Heart left ventricle (tissue), 16 donors: ENCODE results near the gene SYNDIG1. TPM values are rescaled to one million over a fixed set of nuclear protein-coding genes. Genes with fewer than 3 reads are reported as not detected.

ENCODE experiments used
- ATAC-seq, 4 donors: fragments of 200-7000 bp; cut with Tn5 transposase; one replicate each; pipeline ENCODE4 v1.9.1; 2020 to 2022; ENCODE audit warnings: moderate library complexity in 4 of 4, mild to moderate bottlenecking in 3 of 4, moderate number of reproducible peaks in 1 of 4
- DNase-seq, 5 donors: peaks; one replicate each; pipeline ENCODE4 v3.0.0-alpha.2; 2020
- H3K27ac ChIP-seq, 12 donors: fragments of 200-600 bp; sonication (generic) in 4 of 12; one replicate each; pipeline versions ENCODE4 v1.5.0 to v1.8.0; 2016 to 2022; ENCODE audit warnings: mild to moderate bottlenecking in 2 of 12
- H3K27me3 ChIP-seq, 9 donors: fragments of 200-600 bp; sonication (generic) in 2 of 9; one replicate each; pipeline versions ENCODE4 v1.5.1 to v1.8.0; 2016 to 2022; ENCODE audit warnings: mild to moderate bottlenecking in 3 of 9
- H3K36me3 ChIP-seq, 9 donors: fragments of 200-600 bp; sonication (generic) in 2 of 9; one replicate each; pipeline versions ENCODE4 v1.5.0 to v1.8.0; 2018 to 2022; ENCODE audit warnings: mild to moderate bottlenecking in 2 of 9
- H3K4me1 ChIP-seq, 12 donors: fragments of 200-600 bp; sonication (generic) in 4 of 12; one replicate each; pipeline versions ENCODE4 v1.5.0 to v1.8.0; 2016 to 2022; ENCODE audit warnings: mild to moderate bottlenecking in 3 of 12
- H3K4me3 ChIP-seq, 12 donors: fragments of 200-600 bp; sonication (generic) in 4 of 12; one replicate each; pipeline versions ENCODE4 v1.5.0 to v1.8.0; 2017 to 2022; ENCODE audit warnings: mild to moderate bottlenecking in 9 of 12, moderate library complexity in 4 of 12
- H3K9me3 ChIP-seq, 12 donors: fragments of 200-600 bp; sonication (generic) in 4 of 12; one replicate each; pipeline versions ENCODE4 v1.5.0 to v1.8.0; 2016 to 2022; ENCODE audit warnings: mild to moderate bottlenecking in 1 of 12
- POLR2A ChIP-seq, 2 donors: fragments of 450-650 bp; IDR thresholded peaks; one replicate each; pipeline ENCODE4 v1.6.1; 2017; ENCODE audit warnings: antibody characterized with exemption in 2 of 2, mild to moderate bottlenecking in 2 of 2, moderate library complexity in 2 of 2
- WGBS, 4 donors: extraction: QIAGEN DNeasy Blood & Tissue Kit in 2 of 4; methylation state at CpG; one replicate each; pipeline versions ENCODE4 v1.1.5 to v1.1.7; 2013 to 2018; 5-methylcytosine and 5-hydroxymethylcytosine counted together
- intact Hi-C, 10 donors: fragments of 100-400 bp; cut with DNase I; formaldehyde crosslinking; loops; one replicate each; pipeline versions ENCODE4 v1.11.1 to v1.14.2; 2022
- polyA plus RNA-seq, 2 donors: library from polyadenylated mRNA; stranded (reverse); fragments of 200-250 nt; gene quantifications; one replicate each; pipeline ENCODE4 v1.2.3, GENCODE V29; 2013
- total RNA-seq, 9 donors: library from RNA; depleted of rRNA in 2 of 9; stranded (reverse); fragments of >200 nt in 2 of 9; fragmentation: NEBNext Ultra II Directional in 3 of 9; extraction: Animal tissue kit (Norgen Biotek cat#: 25700) in 3 of 9; gene quantifications; one replicate each; pipeline versions ENCODE4 v1.1.0 to v1.2.4, GENCODE V29; 2016 to 2023
- TF ChIP-seq, protein P1 (sequence below), 12 donors: fragments of 200-600 bp; sonication (generic) in 4 of 12; IDR thresholded peaks; one replicate each; pipeline versions ENCODE4 v1.5.0 to v1.8.0; 2018 to 2022; ENCODE audit warnings: antibody characterized with exemption in 12 of 12, mild to moderate bottlenecking in 5 of 12
- donor health status: ischemic (EF 13 %, LVEDD 7.1; RV severe dilation, severe dysfunction).
- donor health status: healthy with polysubstance abuse.
- donor health status: DM: no; HTN: yes; CAD: no.
- donor health status: DM: no; HTN: no; CAD: no.
- donor health status: ischemic (EF 25% LVEDD 6.9; RV normal size, moderate dysfunction).
- donor health status: ischemic (EF 25% LVEDD 5.7; RV mildly dilated, moderate dysfunction).
- donor health status: healthy.
- donor health status: DM: yes; HTN: yes; CAD: no.
- donor health status: ischemic (EF 35%, LVEDD 5.7; RV mildly dilated, moderate dysfunction).
- donor health status: nonischemic (EF 11% LVEDD 7.7; RV severe dilation, severe dysfunction).
- donor health status: DM: yes; HTN: yes; CAD: no.
- donor health status: PGD.
- donor health status: ischemic (EF 29% LVEDD 5.4; RV normal size, mild dysfunction).
- donor health status: nonischemic (EF 23%, LVEDD 6.1; RV moderate dilation, normal function).

The SYNDIG1 gene
- total and polyA plus RNA-seq, 11 donors = 8.4 to 41.8 (median 23.0) TPM

DNA sequence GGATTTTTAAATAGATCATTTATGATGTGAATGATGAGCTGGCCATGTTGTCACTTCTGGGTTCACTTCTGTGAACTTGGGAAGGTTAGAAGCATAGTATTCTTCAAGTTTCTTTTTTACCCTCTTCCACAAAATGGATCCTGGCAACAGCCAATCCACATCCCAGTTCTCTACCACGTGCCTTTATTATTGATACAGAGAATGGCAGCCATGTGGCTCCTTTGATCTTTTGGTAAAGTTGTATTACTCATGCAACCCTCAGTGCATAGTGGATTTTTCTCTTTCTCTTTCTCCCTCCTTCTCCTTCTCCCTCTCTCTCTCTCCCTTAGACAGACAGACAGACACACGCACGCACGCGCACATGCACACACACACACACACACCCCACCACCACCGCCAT, 50.0 kb downstream of the SYNDIG1 start:
- DNase-seq (no peak), ATAC-seq (no peak)
- Histone ChIP-seq H3K4me3 (no peak overlapping the region), H3K27me3 (no peaks in the 10 kb centered on the region), H3K4me1 (no peaks in the 10 kb centered on the region), H3K9me3 (no peaks in the 10 kb centered on the region), H3K27ac (no peak overlapping the region), H3K36me3 (no peaks in the 10 kb centered on the region)
- TF ChIP-seq POLR2A (IDR thresholded peaks at IDR 0.05) = no peak
- TF ChIP-seq, protein P1, sequence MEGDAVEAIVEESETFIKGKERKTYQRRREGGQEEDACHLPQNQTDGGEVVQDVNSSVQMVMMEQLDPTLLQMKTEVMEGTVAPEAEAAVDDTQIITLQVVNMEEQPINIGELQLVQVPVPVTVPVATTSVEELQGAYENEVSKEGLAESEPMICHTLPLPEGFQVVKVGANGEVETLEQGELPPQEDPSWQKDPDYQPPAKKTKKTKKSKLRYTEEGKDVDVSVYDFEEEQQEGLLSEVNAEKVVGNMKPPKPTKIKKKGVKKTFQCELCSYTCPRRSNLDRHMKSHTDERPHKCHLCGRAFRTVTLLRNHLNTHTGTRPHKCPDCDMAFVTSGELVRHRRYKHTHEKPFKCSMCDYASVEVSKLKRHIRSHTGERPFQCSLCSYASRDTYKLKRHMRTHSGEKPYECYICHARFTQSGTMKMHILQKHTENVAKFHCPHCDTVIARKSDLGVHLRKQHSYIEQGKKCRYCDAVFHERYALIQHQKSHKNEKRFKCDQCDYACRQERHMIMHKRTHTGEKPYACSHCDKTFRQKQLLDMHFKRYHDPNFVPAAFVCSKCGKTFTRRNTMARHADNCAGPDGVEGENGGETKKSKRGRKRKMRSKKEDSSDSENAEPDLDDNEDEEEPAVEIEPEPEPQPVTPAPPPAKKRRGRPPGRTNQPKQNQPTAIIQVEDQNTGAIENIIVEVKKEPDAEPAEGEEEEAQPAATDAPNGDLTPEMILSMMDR (IDR thresholded peaks at IDR 0.05) = no peak
- WGBS, 4 donors = 88 to 91% (median 90%) methylated on average over 6 of the region's 6 CpGs
- intact Hi-C loops = loop anchor here in 1 of 10 donors (10.0 kb wide), 1 partner anchor 45 kb away; no protein-coding TSS in a partner anchor

DNA sequence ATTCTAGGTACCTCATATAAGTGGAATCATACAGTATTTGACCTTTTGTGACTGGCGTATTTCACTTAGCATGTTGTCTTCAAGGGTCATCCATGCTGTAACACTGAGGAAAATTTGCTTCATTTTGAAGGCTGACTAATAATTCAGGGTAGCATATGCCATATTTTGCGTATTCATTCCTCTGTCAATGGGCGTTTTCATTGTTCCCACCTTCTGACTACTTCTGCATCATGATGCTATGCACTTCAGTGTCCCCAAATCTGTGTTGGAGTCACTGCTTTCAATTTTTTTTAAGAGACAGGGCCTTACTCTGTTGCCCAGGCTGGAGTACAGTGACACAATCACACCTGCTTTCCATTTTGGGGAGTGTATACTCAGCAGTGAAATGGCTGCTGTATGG, 51.6 kb downstream of the SYNDIG1 start:
- intact Hi-C loops = no loop called here

DNA sequence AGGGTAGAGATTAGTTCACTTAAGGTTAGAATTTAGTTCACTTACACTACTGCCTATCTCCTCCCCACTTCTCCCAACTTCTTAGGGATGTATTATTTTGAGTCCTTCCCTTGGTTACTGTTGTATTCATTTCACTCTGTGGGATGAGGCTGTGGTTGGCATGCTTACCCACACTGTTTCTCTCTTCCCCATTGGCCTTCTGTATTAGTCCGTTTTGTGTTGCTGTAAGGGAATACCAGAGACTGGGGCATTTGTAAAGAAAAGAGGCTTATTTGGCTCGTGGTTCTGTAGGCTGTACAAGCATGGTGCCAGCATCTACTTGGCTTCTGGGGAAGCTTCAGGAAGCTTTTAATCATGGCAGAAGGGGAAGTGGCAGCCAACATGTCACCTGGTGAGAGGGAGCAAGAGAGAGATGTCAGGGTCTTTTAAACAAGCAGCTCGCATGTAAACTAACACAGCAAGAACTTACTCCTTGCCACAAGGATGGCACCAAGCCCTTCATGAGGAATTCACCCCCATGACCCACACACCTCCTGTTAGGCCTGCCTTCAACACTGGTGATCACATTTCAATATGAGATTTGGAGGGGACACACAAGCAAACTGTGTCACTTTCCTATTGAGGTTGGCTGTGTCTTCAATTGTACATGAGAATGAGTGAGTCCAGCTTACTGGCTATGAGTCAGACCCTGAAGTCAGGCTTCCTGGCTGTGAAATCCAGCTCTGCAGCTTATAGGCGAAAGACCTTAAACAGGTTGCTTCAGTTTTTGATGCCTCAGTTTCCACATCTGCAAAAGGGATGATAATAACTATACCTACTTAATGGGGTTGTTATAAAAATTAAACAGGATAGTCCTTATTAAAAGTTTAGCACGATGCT, 53.3 kb downstream of the SYNDIG1 start:
- Histone ChIP-seq H3K9me3 (no peaks in the 10 kb centered on the region), H3K27ac (no peak overlapping the region), H3K27me3 (no peaks in the 10 kb centered on the region), H3K4me3 (no peak overlapping the region), H3K36me3 (no peaks in the 10 kb centered on the region), H3K4me1 (no peaks in the 10 kb centered on the region)
- intact Hi-C loops = no loop called here
- DNase-seq (no peak), ATAC-seq (no peak)
- WGBS, 4 donors = 83 to 90% (median 87%) methylated on average over 5 of the region's 5 CpGs
- TF ChIP-seq, protein P1 (IDR thresholded peaks at IDR 0.05) = no peak
- no peak for TF ChIP-seq POLR2A (IDR thresholded peaks at IDR 0.05)

More for the DNA sequence above, 51.6 kb downstream of the SYNDIG1 start:
- Histone ChIP-seq H3K4me3 (no peak overlapping the region), H3K27me3 (no peaks in the 10 kb centered on the region), H3K9me3 (no peaks in the 10 kb centered on the region), H3K36me3 (no peaks in the 10 kb centered on the region), H3K4me1 (no peaks in the 10 kb centered on the region), H3K27ac (no peak overlapping the region)
- TF ChIP-seq, protein P1 (IDR thresholded peaks at IDR 0.05) = no peak
- no peak for TF ChIP-seq POLR2A (IDR thresholded peaks at IDR 0.05)
- WGBS, 4 donors = 81 to 90% (median 84%) methylated on average over 3 of the region's 3 CpGs
- ATAC-seq (no peak), DNase-seq (no peak)

DNA sequence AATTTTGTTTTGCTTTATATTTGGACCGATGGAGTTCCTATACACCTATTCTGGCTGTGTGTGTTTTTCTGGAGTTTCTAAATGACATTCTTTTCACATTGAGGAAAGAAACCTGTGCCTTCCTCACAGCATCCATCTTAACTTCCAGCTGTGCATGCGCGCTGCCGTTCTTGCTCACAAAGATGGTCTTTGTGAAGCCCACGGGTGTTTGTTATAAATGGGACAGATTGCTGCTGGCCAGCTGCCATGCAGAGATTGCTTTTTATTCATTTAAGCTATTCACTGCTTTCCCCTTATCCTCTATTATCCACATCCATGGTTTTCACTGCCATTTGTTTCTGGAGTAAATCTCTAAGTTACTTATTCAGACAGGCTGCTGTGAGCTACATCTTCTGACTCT, 54.2 kb downstream of the SYNDIG1 start:
- no peak for ATAC-seq
- no peaks in the 10 kb centered on the region for H3K36me3 ChIP-seq
- H3K27me3 ChIP-seq = no peaks in the 10 kb centered on the region
- no peak for DNase-seq
- no peaks in the 10 kb centered on the region for H3K9me3 ChIP-seq
- intact Hi-C loops = no loop called here
- 64 to 77% (median 69%) methylated on average over 5 of the region's 5 CpGs for WGBS, 4 donors
- no peaks in the 10 kb centered on the region for H3K4me1 ChIP-seq
- no peak overlapping the region for H3K27ac ChIP-seq
- TF ChIP-seq, protein P1 (IDR thresholded peaks at IDR 0.05) = no peak
- TF ChIP-seq POLR2A (IDR thresholded peaks at IDR 0.05) = no peak
- no peak overlapping the region for H3K4me3 ChIP-seq
